Endothelial cell of umbilical vein (primary cell): Measurements from ENCODE around the gene STXBP5L. TPM values are rescaled to one million over a fixed set of nuclear protein-coding genes. Genes with fewer than 3 reads are reported as not detected.

Experiments
- BruUV-seq: library from RNA; stranded (reverse); fragments of 400-500 nt; replicated peaks from 2 replicates; lab custom pipeline; 2021; lab: Mats Ljungman, UMichigan
- CTCF ChIA-PET: fragments of 300-600, 350-600 bp; sonication (Branson Sonifier 250); formaldehyde crosslinking; loops from one replicate; lab custom pipeline; 2021; ENCODE audit warnings: antibody characterized with exemption, inconsistent platforms; lab: Charles Lee
- POLR2A ChIA-PET: fragments of 300-600, 350-600 bp; sonication (Branson Sonifier 250); formaldehyde crosslinking; loops from one replicate; lab custom pipeline; 2021; ENCODE audit warnings: antibody characterized with exemption, inconsistent platforms; lab: Charles Lee
- DNase-seq: peaks from one replicate; pipeline ENCODE4 v3.0.0-alpha.2; 2011; ENCODE audit warnings: low read depth, low spot score
- FAIRE-seq: peaks from 2 replicates; lab custom pipeline; 2011; peaks lifted over from hg19 to GRCh38; lab: Jason Lieb, UNC
- H2AFZ ChIP-seq: 2 replicates; pipeline ENCODE4 v1.6.0; 2012; ENCODE audit warnings: low read depth, low read length, control low read depth, inconsistent platforms
- H3K27ac ChIP-seq: 2 replicates; pipeline ENCODE4 v1.5.1; 2011; ENCODE audit warnings: low read depth, mild to moderate bottlenecking, control low read depth, low read length, moderate library complexity; ENCODE audit not compliant: insufficient read depth
- H3K27me3 ChIP-seq, 2 experiments: 2 replicates each; pipeline versions ENCODE4 v1.6.0 to v1.6.1; 2011; ENCODE audit warnings: low read length in 2 of 2, mixed read lengths in 1 of 2; ENCODE audit not compliant: control insufficient read depth in 2 of 2, insufficient read depth in 2 of 2
- H3K36me3 ChIP-seq, 2 experiments: 2 replicates in 1 of 2; 3 replicates in 1 of 2; pipeline ENCODE4 v1.5.1; 2011; ENCODE audit warnings: low read length in 2 of 2, mild to moderate bottlenecking in 1 of 2, moderate library complexity in 1 of 2; ENCODE audit not compliant: control insufficient read depth in 2 of 2, insufficient read depth in 2 of 2; ENCODE audit errors: extremely low read depth in 1 of 2
- H3K4me1 ChIP-seq: 3 replicates; pipeline ENCODE4 v1.5.1; 2011; ENCODE audit warnings: mild to moderate bottlenecking, low read length; ENCODE audit not compliant: control insufficient read depth, insufficient read depth; ENCODE audit errors: extremely low read depth
- H3K4me2 ChIP-seq: 2 replicates; pipeline ENCODE4 v1.6.1; 2011; ENCODE audit warnings: low read length, control low read depth, mixed read lengths; ENCODE audit not compliant: insufficient read depth
- H3K4me3 ChIP-seq, 3 experiments: fragments of 200-600 bp in 1 of 3; sonication (generic), shearing (Covaris generic) in 1 of 3; replicated peaks in 1 of 3; 2 replicates each; pipeline ENCODE4 v1.5.1; 2011 to 2016; ENCODE audit warnings: control low read depth in 3 of 3, low read length in 3 of 3, mild to moderate bottlenecking in 2 of 3, inconsistent platforms in 1 of 3, low read depth in 1 of 3, moderate library complexity in 1 of 3; ENCODE audit not compliant: insufficient read depth in 1 of 3
- H3K79me2 ChIP-seq: 2 replicates; pipeline ENCODE4 v1.6.0; 2012; ENCODE audit warnings: low read length, inconsistent platforms; ENCODE audit not compliant: control insufficient read depth, insufficient read depth
- H3K9ac ChIP-seq: replicated peaks from 2 replicates; pipeline ENCODE3; 2011; ENCODE audit warnings: low read length, control low read depth; ENCODE audit not compliant: insufficient read depth; ENCODE audit errors: extremely low read depth
- H3K9me1 ChIP-seq: replicated peaks from 3 replicates; pipeline ENCODE4 v1.6.0; 2011; ENCODE audit warnings: mild to moderate bottlenecking, low read length; ENCODE audit not compliant: control insufficient read depth, insufficient read depth; ENCODE audit errors: extremely low read depth
- H3K9me3 ChIP-seq: replicated peaks from 2 replicates; pipeline ENCODE4 v1.5.1; 2012; ENCODE audit warnings: low read length, inconsistent platforms; ENCODE audit not compliant: control insufficient read depth, insufficient read depth
- H4K20me1 ChIP-seq: replicated peaks from 2 replicates; pipeline ENCODE3; 2011; ENCODE audit warnings: mild to moderate bottlenecking, low read length; ENCODE audit not compliant: control insufficient read depth, insufficient read depth; ENCODE audit errors: extremely low read depth
- CTCF ChIP-seq, 2 donors: IDR thresholded peaks; 1 replicate in 1 of 2; 2 replicates in 1 of 2; pipeline ENCODE4 v1.5.1; 2011; ENCODE audit warnings: low read length in 2 of 2, mild to moderate bottlenecking in 2 of 2, moderate library complexity in 2 of 2, control low read depth in 1 of 2, inconsistent platforms in 1 of 2, low read depth in 1 of 2; ENCODE audit not compliant: insufficient read depth in 1 of 2; ENCODE audit errors: extremely low read depth in 1 of 2
- EZH2 ChIP-seq: IDR thresholded peaks from 2 replicates; pipeline ENCODE4 v1.6.1; 2012; ENCODE audit warnings: borderline replicate concordance, low read depth, mild to moderate bottlenecking, moderate library complexity, low read length, inconsistent platforms; ENCODE audit not compliant: severe bottlenecking
- FOS ChIP-seq: IDR thresholded peaks from 2 replicates; pipeline ENCODE4 v1.6.1; 2011; ENCODE audit warnings: mild to moderate bottlenecking, low read length, moderate library complexity, borderline replicate concordance; ENCODE audit not compliant: insufficient read depth
- GATA2 ChIP-seq: IDR thresholded peaks from 2 replicates; pipeline ENCODE4 v1.7.0; 2011; ENCODE audit warnings: low read depth, mild to moderate bottlenecking, moderate library complexity, mixed read lengths, low read length; ENCODE audit not compliant: insufficient read length, insufficient read depth
- JUN ChIP-seq: IDR thresholded peaks from 2 replicates; pipeline ENCODE4 v1.6.1; 2011; ENCODE audit warnings: borderline replicate concordance, low read depth; ENCODE audit not compliant: insufficient read length, insufficient read depth
- MAX ChIP-seq: IDR thresholded peaks from 2 replicates; pipeline ENCODE4 v1.6.1; 2011; ENCODE audit not compliant: insufficient read depth, insufficient read length
- MYC ChIP-seq: IDR thresholded peaks from one replicate; pipeline ENCODE4 v1.6.1; 2011; ENCODE audit warnings: mild to moderate bottlenecking, low read depth, low read length
- POLR2A ChIP-seq: IDR thresholded peaks from 2 replicates; pipeline ENCODE4 v1.6.1; 2012; ENCODE audit warnings: low read depth, mild to moderate bottlenecking, control low read depth, low read length
- POLR2AphosphoS5 ChIP-seq: IDR thresholded peaks from 2 replicates; pipeline ENCODE4 v1.6.1; 2012; ENCODE audit warnings: low read depth, mild to moderate bottlenecking, control low read depth, low read length, moderate library complexity; ENCODE audit not compliant: insufficient read depth
- dilution Hi-C: fragments of 300-500 bp; cut with MboI; formaldehyde crosslinking; loops from one replicate; pipeline ENCODE4 v1.15.0; 2019; ENCODE audit warnings: low sequenced_read_pairs; ENCODE audit not compliant: extremely low pct_ligation_motif_present
- intact Hi-C: fragments of 100-400 bp; cut with micrococcal nuclease; formaldehyde crosslinking; loops from one replicate; pipeline ENCODE4 v1.10.0; 2022
- polyA plus RNA-seq, 4 experiments: library from polyadenylated mRNA; depleted of rRNA in 3 of 4; stranded (reverse) in 3 of 4; unstranded in 1 of 4; fragments of >200 nt; gene quantifications; 2 replicates each; pipeline versions ENCODE4 v1.2.1 to v1.2.3, GENCODE V29; 2011 to 2012; ENCODE audit warnings: missing spikeins in 1 of 4
- total RNA-seq: library from RNA; stranded (reverse); gene quantifications from 2 replicates; pipeline ENCODE4 v1.2.3, GENCODE V29; 2021

STXBP5L gene
- total and polyA plus RNA-seq, 2 donors (not counting 3 experiments of a cell fraction or from before 2014, with no cell fraction given): not detected

GRCh38 chr3:121153851-121154250, 245.8 kb downstream of the STXBP5L start:
- H3K9me1 ChIP-seq: no peaks in the 10 kb centered on the region
- no peaks in the 10 kb centered on the region for H3K27me3 ChIP-seq
- BruUV-seq: no TSS peak
- no peak for DNase-seq
- H3K79me2 ChIP-seq: no peaks in the 10 kb centered on the region
- H3K4me3 ChIP-seq: no peak overlapping the region
- intact Hi-C loops (loop anchor here (2.0 kb wide), 1 partner anchor 593 kb away; no protein-coding TSS in a partner anchor), dilution Hi-C loops (no loop called here)
- H3K9ac ChIP-seq: no peak overlapping the region
- no peak for TF ChIP-seq EZH2
- no peak for TF ChIP-seq POLR2AphosphoS5
- TF ChIP-seq FOS: no peak
- no peak for TF ChIP-seq MYC
- no peak for TF ChIP-seq JUN
- no peak for TF ChIP-seq GATA2
- no peak for TF ChIP-seq CTCF (IDR thresholded peaks at IDR 0.05; ENCODE audit: extremely low read depth in 1 of 2, insufficient read depth in 1 of 2, low read depth in 1 of 2, low read length in 2 of 2)
- TF ChIP-seq POLR2A: no peak
- TF ChIP-seq MAX: no peak
- no peak overlapping the region for H2AFZ ChIP-seq
- ChIA-PET CTCF (interaction anchor here (0.7 to 1.0 kb wide), 2 partner anchors 9 to 593 kb away, joined by 3 read pairs; no protein-coding TSS in a partner anchor), POLR2A (no interaction called here)
- H4K20me1 ChIP-seq: no peaks in the 10 kb centered on the region
- H3K27ac ChIP-seq: no peak overlapping the region
- no peaks in the 10 kb centered on the region for H3K9me3 ChIP-seq
- H3K36me3 ChIP-seq: no peaks in the 10 kb centered on the region
- peak; percentile 33 for FAIRE-seq
- no peaks in the 10 kb centered on the region for H3K4me1 ChIP-seq
- H3K4me2 ChIP-seq: no peak overlapping the region
